Parathyroid adenoma (tissue), 2 donors: ENCODE data around the gene CEP250.

ENCODE experiments used
- H2AFZ ChIP-seq: fragments of 300-600 bp; sonication (generic); one replicate; pipeline ENCODE4 v1.7.0; 2017; ENCODE audit warnings: antibody characterized with exemption, mild to moderate bottlenecking
- H3K27ac ChIP-seq: fragments of 300-600 bp; sonication (generic); one replicate; pipeline ENCODE4 v1.7.0; 2017
- H3K27me3 ChIP-seq: fragments of 300-600 bp; sonication (generic); one replicate; pipeline ENCODE4 v1.7.0; 2017; ENCODE audit warnings: low read length; ENCODE audit not compliant: control insufficient read depth, insufficient read depth
- H3K36me3 ChIP-seq: fragments of 300-600 bp; sonication (generic); one replicate; pipeline ENCODE4 v1.7.0; 2017; ENCODE audit warnings: low read length; ENCODE audit not compliant: control insufficient read depth, insufficient read depth
- H3K4me1 ChIP-seq: fragments of 300-600 bp; sonication (generic); one replicate; pipeline ENCODE4 v1.7.0; 2017; ENCODE audit warnings: control low read depth
- H3K4me2 ChIP-seq: fragments of 300-600 bp; sonication (generic); one replicate; pipeline ENCODE4 v1.7.0; 2017; ENCODE audit warnings: low read length
- H3K4me3 ChIP-seq: fragments of 300-600 bp; sonication (generic); one replicate; pipeline ENCODE4 v1.7.0; 2017; ENCODE audit warnings: low read depth, low read length
- H3K79me2 ChIP-seq: fragments of 300-600 bp; sonication (generic); one replicate; pipeline ENCODE4 v1.7.0; 2017; ENCODE audit warnings: control low read depth
- H3K9ac ChIP-seq: fragments of 300-600 bp; sonication (generic); one replicate; pipeline ENCODE4 v1.7.0; 2017; ENCODE audit warnings: mild to moderate bottlenecking
- H3K9me3 ChIP-seq: fragments of 300-600 bp; sonication (generic); one replicate; pipeline ENCODE4 v1.7.0; 2017; ENCODE audit warnings: low read length; ENCODE audit not compliant: control insufficient read depth
- CTCF ChIP-seq: fragments of 300-600 bp; sonication (generic); IDR thresholded peaks from one replicate; pipeline ENCODE4 v1.7.0; 2017; ENCODE audit warnings: antibody characterized with exemption, mild to moderate bottlenecking
- donor health status: primary hyperparathyroidism.

CEP250 gene

GRCh38 chr20:35454881-35455609 is at the start of gene CEP250:
CEP250 (plus strand) TSS chr20:35455598; CDS start chr20:35462368, 6,770 bp downstream.
- Histone ChIP-seq H2AFZ (peak within 1 kb of the TSS; percentile 99), H3K36me3 (no peaks in the 10 kb centered on the region), H3K9ac (peak within 1 kb of the TSS; percentile 62), H3K9me3 (no peaks in the 10 kb centered on the region), H3K27ac (peak within 1 kb of the TSS; percentile 96), H3K79me2 (peaks cover 3% of the 10 kb centered on the region), H3K4me3 (peak within 1 kb of the TSS; percentile 87), H3K4me1 (no peaks in the 10 kb centered on the region), H3K27me3 (no peaks in the 10 kb centered on the region), H3K4me2 (peak within 1 kb of the TSS; percentile 84)
- TF ChIP-seq CTCF: no peak

DNA sequence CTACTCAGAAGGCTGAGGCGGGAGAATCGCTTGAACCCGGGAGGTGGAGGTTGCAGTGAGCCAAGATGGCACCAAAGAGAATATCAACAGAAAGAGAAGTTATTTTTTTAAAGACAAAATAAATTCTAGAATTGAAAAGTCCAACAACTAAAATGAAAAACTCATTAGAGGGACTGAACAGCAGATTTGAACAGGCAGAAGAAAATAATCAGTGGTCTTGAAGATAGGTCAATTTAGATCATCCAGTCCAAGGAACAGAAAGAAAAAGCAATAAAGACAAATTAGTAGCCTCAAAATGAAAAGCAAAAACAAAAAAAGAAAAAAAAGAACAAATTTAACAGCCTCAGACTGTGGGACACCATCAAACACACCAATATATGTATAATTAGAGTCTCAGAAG is 49.6 kb upstream of the CEP250 start:
- Histone ChIP-seq H3K27me3 (no peaks in the 10 kb centered on the region), H3K79me2 (peaks cover 41% of the 10 kb centered on the region), H3K4me1 (no peaks in the 10 kb centered on the region), H3K36me3 (no peaks in the 10 kb centered on the region), H2AFZ (no peak overlapping the region), H3K4me2 (no peak overlapping the region), H3K4me3 (no peak overlapping the region), H3K9ac (no peak overlapping the region), H3K9me3 (no peaks in the 10 kb centered on the region), H3K27ac (no peak overlapping the region)
- no peak for TF ChIP-seq CTCF

DNA sequence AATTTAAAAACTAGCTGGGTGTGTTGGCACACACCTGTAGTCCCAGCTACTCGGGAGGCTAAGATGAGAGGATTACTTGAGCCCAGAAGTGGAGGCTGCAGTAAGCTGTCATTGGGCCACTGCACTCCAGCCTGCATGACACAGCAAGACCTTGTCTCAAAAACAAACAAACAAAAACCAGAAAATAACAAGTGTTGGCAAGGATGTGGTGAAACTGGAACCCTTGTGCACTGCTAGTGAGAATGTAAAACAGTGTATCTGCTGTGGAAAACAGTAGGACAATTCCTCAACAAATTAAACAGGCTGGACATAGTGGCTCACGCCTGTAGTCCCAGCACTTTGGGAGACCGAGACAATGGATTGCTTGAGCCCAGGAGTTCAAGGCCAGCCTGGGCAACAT is 47.1 kb upstream of the CEP250 start:
- Histone ChIP-seq H3K27me3 (no peaks in the 10 kb centered on the region), H3K27ac (no peak overlapping the region), H3K79me2 (peaks cover 25% of the 10 kb centered on the region), H2AFZ (no peak overlapping the region), H3K4me1 (no peaks in the 10 kb centered on the region), H3K4me2 (no peak overlapping the region), H3K9ac (no peak overlapping the region), H3K4me3 (no peak overlapping the region), H3K9me3 (no peaks in the 10 kb centered on the region), H3K36me3 (no peaks in the 10 kb centered on the region)
- no peak for TF ChIP-seq CTCF

GRCh38 chr20:35409542-35409941 is 45.9 kb upstream of the CEP250 start:
- TF ChIP-seq CTCF: no peak
- H2AFZ ChIP-seq: no peak overlapping the region
- no peak overlapping the region for H3K4me2 ChIP-seq
- H3K27ac ChIP-seq: no peak overlapping the region
- H3K4me3 ChIP-seq: no peak overlapping the region
- no peaks in the 10 kb centered on the region for H3K4me1 ChIP-seq
- H3K27me3 ChIP-seq: no peaks in the 10 kb centered on the region
- H3K36me3 ChIP-seq: no peaks in the 10 kb centered on the region
- H3K79me2 ChIP-seq: peaks cover 23% of the 10 kb centered on the region
- H3K9ac ChIP-seq: no peak overlapping the region
- H3K9me3 ChIP-seq: no peaks in the 10 kb centered on the region

DNA sequence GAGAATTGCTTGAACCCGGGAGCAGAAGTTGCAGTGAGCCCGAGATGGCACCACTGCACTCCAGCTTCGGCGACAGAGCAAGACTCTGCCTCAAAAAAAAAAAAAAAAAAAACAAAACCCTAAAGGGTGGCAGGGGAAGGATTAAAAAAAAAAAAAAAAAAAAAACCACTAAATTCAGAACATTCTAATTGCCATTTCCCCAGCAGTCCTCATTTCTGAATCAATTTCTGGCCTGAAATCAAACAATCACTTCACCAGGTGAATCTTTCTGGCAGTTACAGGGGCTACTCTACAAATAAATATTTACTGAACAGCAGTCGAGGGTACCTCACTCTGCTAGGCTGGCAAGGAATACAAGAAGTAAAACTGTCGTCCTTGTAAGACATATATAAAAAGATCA is 44.8 kb upstream of the CEP250 start:
- no peak overlapping the region for H2AFZ ChIP-seq
- no peaks in the 10 kb centered on the region for H3K9me3 ChIP-seq
- H3K27ac ChIP-seq: no peak overlapping the region
- H3K36me3 ChIP-seq: no peaks in the 10 kb centered on the region
- H3K4me1 ChIP-seq: no peaks in the 10 kb centered on the region
- no peak overlapping the region for H3K9ac ChIP-seq
- H3K4me2 ChIP-seq: no peak overlapping the region
- H3K4me3 ChIP-seq: no peak overlapping the region
- no peaks in the 10 kb centered on the region for H3K27me3 ChIP-seq
- TF ChIP-seq CTCF: no peak
- peaks cover 23% of the 10 kb centered on the region for H3K79me2 ChIP-seq
